ENCODE measurements around the gene APOC1.
"Not testable (repeated sequence)": the region's sequence is repeated elsewhere in the genome, so short reads cannot be mapped to it uniquely, and the experiment has no call there.

Gene APOC1

GRCh38 chr19:44913512-44914432, 636 bp upstream of the APOC1 start:
- not testable (repeated sequence) for DNase-seq

GRCh38 chr19:44924243-44924725, 9.9 kb downstream of the APOC1 start:
- DNase-seq, result no peak

GRCh38 chr19:44925114-44925891, 10.9 kb downstream of the APOC1 start:
- DNase-seq, result no peak

- DNase-seq, result not testable (repeated sequence)
Measured at GRCh38 chr19:44926245-44927077, 12.1 kb downstream of the APOC1 start.

- no peak for DNase-seq
Measured at GRCh38 chr19:44927746-44928145, 13.3 kb downstream of the APOC1 start.

GRCh38 chr19:44930088-44930487, 15.7 kb downstream of the APOC1 start:
- DNase-seq, result no peak

- DNase-seq, result no peak
Measured at GRCh38 chr19:44931541-44931940, 17.1 kb downstream of the APOC1 start.

- DNase-seq, result no peak
Measured at GRCh38 chr19:44939668-44940067, 25.3 kb downstream of the APOC1 start.

GRCh38 chr19:44942067-44942571, 27.7 kb downstream of the APOC1 start, which contains the start of gene APOC4:
Gene APOC4 (plus strand): TSS chr19:44942237. CDS start chr19:44942278, 41 bp downstream.
- DNase-seq, result no peak

- DNase-seq, result no peak
Measured at GRCh38 chr19:44943801-44944249, 29.4 kb downstream of the APOC1 start.

GRCh38 chr19:44947041-44947581, 32.7 kb downstream of the APOC1 start:
- no peak for DNase-seq

- DNase-seq, result no peak
Measured at GRCh38 chr19:44948237-44948636, 33.8 kb downstream of the APOC1 start.

GRCh38 chr19:44948763-44949374, 34.5 kb downstream of the APOC1 start:
- DNase-seq, result no peak

GRCh38 chr19:44949550-44949949, 35.1 kb downstream of the APOC1 start:
- no peak for DNase-seq

- peak; percentile 67 for DNase-seq
Measured at GRCh38 chr19:44951179-44952159, 37.1 kb downstream of the APOC1 start.

GRCh38 chr19:44954278-44954648, 39.9 kb downstream of the APOC1 start:
- DNase-seq, result no peak

GRCh38 chr19:44954649-44955504, 40.5 kb downstream of the APOC1 start, which contains the start of gene CLPTM1:
Gene CLPTM1 (plus strand): TSS chr19:44955380. CDS start chr19:44955396, 16 bp downstream.
- peak; percentile 97 for DNase-seq

GRCh38 chr19:44955505-44956439, 41.4 kb downstream of the APOC1 start:
- DNase-seq, result no peak

All from stimulated activated CD4-positive, alpha-beta T cell treated with anti-CD3 and anti-CD28 coated beads, Interleukin-4, amount 100 ng/mL, for 24 hours (primary cell).